ENCODE results near the gene C5.

Gene C5

GRCh38 chr9:120914396-120914795, 135.7 kb downstream of the C5 start:
- H3K27me3 ChIP-seq, result no peaks in the 10 kb centered on the region
- no peaks in the 10 kb centered on the region for H3K9me3 ChIP-seq
- no peaks in the 10 kb centered on the region for H3K4me1 ChIP-seq (ENCODE audit: control insufficient read depth in 1 of 2, insufficient read depth in 1 of 2, low read depth in 1 of 2, low read length in 1 of 2)
- no peak overlapping the region for H3K4me3 ChIP-seq (ENCODE audit: low read depth in 1 of 2, low read length in 1 of 2)
- peaks cover 76% of the 10 kb centered on the region for H3K36me3 ChIP-seq
- no peak overlapping the region for H3K27ac ChIP-seq
- no peak for TF ChIP-seq CTCF (IDR thresholded peaks at IDR 0.05)

GRCh38 chr9:120913647-120914264, 136.3 kb downstream of the C5 start:
- Histone ChIP-seq H3K4me1 (ENCODE audit: control insufficient read depth in 1 of 2, insufficient read depth in 1 of 2, low read depth in 1 of 2, low read length in 1 of 2) (no peaks in the 10 kb centered on the region), H3K27me3 (no peaks in the 10 kb centered on the region), H3K4me3 (ENCODE audit: low read depth in 1 of 2, low read length in 1 of 2) (no peak overlapping the region), H3K9me3 (no peaks in the 10 kb centered on the region), H3K36me3 (peaks cover 76% of the 10 kb centered on the region), H3K27ac (no peak overlapping the region)
- no peak for TF ChIP-seq CTCF (IDR thresholded peaks at IDR 0.05)

GRCh38 chr9:120912958-120913646, 137.0 kb downstream of the C5 start:
- TF ChIP-seq CTCF (IDR thresholded peaks at IDR 0.05), result no peak
- H3K27me3 ChIP-seq, result no peaks in the 10 kb centered on the region
- no peak overlapping the region for H3K27ac ChIP-seq
- H3K36me3 ChIP-seq, result peaks cover 74% of the 10 kb centered on the region
- H3K9me3 ChIP-seq, result no peaks in the 10 kb centered on the region
- no peak overlapping the region for H3K4me3 ChIP-seq (ENCODE audit: low read depth in 1 of 2, low read length in 1 of 2)
- no peaks in the 10 kb centered on the region for H3K4me1 ChIP-seq (ENCODE audit: control insufficient read depth in 1 of 2, insufficient read depth in 1 of 2, low read depth in 1 of 2, low read length in 1 of 2)

GRCh38 chr9:120911295-120911837, 138.7 kb downstream of the C5 start:
- H3K27ac ChIP-seq, result no peak overlapping the region
- no peaks in the 10 kb centered on the region for H3K4me1 ChIP-seq (ENCODE audit: control insufficient read depth in 1 of 2, insufficient read depth in 1 of 2, low read depth in 1 of 2, low read length in 1 of 2)
- no peak for TF ChIP-seq CTCF (IDR thresholded peaks at IDR 0.05)
- no peak overlapping the region for H3K4me3 ChIP-seq (ENCODE audit: low read depth in 1 of 2, low read length in 1 of 2)
- no peaks in the 10 kb centered on the region for H3K9me3 ChIP-seq
- no peaks in the 10 kb centered on the region for H3K27me3 ChIP-seq
- H3K36me3 ChIP-seq, result peaks cover 80% of the 10 kb centered on the region

- peaks cover 85% of the 10 kb centered on the region for H3K36me3 ChIP-seq
Measured at GRCh38 chr9:120910643-120911042, 139.4 kb downstream of the C5 start.

More at GRCh38 chr9:120910643-120911042, 139.4 kb downstream of the C5 start:
- H3K27me3 ChIP-seq, result no peaks in the 10 kb centered on the region
- no peaks in the 10 kb centered on the region for H3K9me3 ChIP-seq
- H3K4me1 ChIP-seq (ENCODE audit: control insufficient read depth in 1 of 2, insufficient read depth in 1 of 2, low read depth in 1 of 2, low read length in 1 of 2), result no peaks in the 10 kb centered on the region
- H3K27ac ChIP-seq, result no peak overlapping the region
- no peak for TF ChIP-seq CTCF (IDR thresholded peaks at IDR 0.05)
- no peak overlapping the region for H3K4me3 ChIP-seq (ENCODE audit: low read depth in 1 of 2, low read length in 1 of 2)

Data from neutrophil (primary cell).